Psoas muscle (tissue), 8 donors: ENCODE data around the gene TFE3. TPM values are rescaled to one million over a fixed set of nuclear protein-coding genes. Genes with fewer than 3 reads are reported as not detected.

Experiments
- ATAC-seq, 4 donors: fragments of 200-7000 bp; cut with Tn5 transposase; one replicate each; pipeline ENCODE4 v1.9.1; 2020; ENCODE audit warnings: moderate library complexity in 3 of 4, mild to moderate bottlenecking in 2 of 4
- DNase-seq, 2 donors: peaks; one replicate each; pipeline ENCODE4 v3.0.0-alpha.2; 2020
- H3K27ac ChIP-seq: fragments of 200-600 bp; one replicate; pipeline ENCODE4 v1.8.0; 2022
- H3K27me3 ChIP-seq, 3 donors: fragments of 200-600 bp in 1 of 3; one replicate each; pipeline versions ENCODE4 v1.6.1 to v1.8.0; 2013 to 2022; ENCODE audit warnings: low read length in 2 of 3, mild to moderate bottlenecking in 2 of 3, moderate library complexity in 1 of 3; ENCODE audit not compliant: insufficient read depth in 3 of 3
- H3K36me3 ChIP-seq, 2 donors: fragments of 200-600 bp in 1 of 2; one replicate each; pipeline versions ENCODE4 v1.6.1 to v1.8.0; 2013 to 2022; ENCODE audit warnings: low read depth in 1 of 2, mild to moderate bottlenecking in 1 of 2, moderate library complexity in 1 of 2; ENCODE audit not compliant: insufficient read depth in 1 of 2
- H3K4me1 ChIP-seq: fragments of 200-600 bp; one replicate; pipeline ENCODE4 v1.8.0; 2022
- H3K4me3 ChIP-seq: fragments of 200-600 bp; one replicate; pipeline ENCODE4 v1.8.0; 2022; ENCODE audit warnings: mild to moderate bottlenecking
- H3K9me3 ChIP-seq: fragments of 200-600 bp; one replicate; pipeline ENCODE4 v1.8.0; 2022
- CTCF ChIP-seq: fragments of 200-600 bp; IDR thresholded peaks from one replicate; pipeline ENCODE4 v1.8.0; 2022; ENCODE audit warnings: antibody characterized with exemption
- WGBS, 3 donors: extraction: QIAGEN DNeasy Blood & Tissue Kit; methylation state at CpG; one replicate each; pipeline versions ENCODE4 v1.1.6 to v1.1.7; 2013; 5-methylcytosine and 5-hydroxymethylcytosine counted together
- intact Hi-C, 2 donors: fragments of 100-400 bp; cut with DNase I; formaldehyde crosslinking; loops; one replicate each; pipeline versions ENCODE4 v1.11.0 to v1.14.2; 2022
- polyA plus RNA-seq, 3 donors: library from polyadenylated mRNA; stranded (reverse); fragments of 200-250 nt; gene quantifications; one replicate each; pipeline ENCODE4 v1.2.3, GENCODE V29; 2013
- total RNA-seq, 4 donors: library from RNA; stranded (reverse); fragmentation: NEBNext Ultra II Directional in 2 of 4; extraction: Animal tissue kit (Norgen Biotek cat#: 25700) in 2 of 4; gene quantifications; one replicate each; pipeline versions ENCODE4 v1.2.1 to v1.2.4, GENCODE V29; 2021 to 2023
- donor health status: healthy with polysubstance abuse.
- donor health status: DM: no; HTN: no; CAD: no; lungs with moderate emphysema.
- donor health status: Bipolar disorder and iron deficiency.
- donor health status: healthy.
- donor health status: DM: yes; HTN: yes; CAD: no.
- donor health status: DM: no; HTN: no; CAD: no.
- donor health status: DM: no; HTN: no; CAD: no.
- donor health status: DM: yes; HTN: yes; CAD: no.

TFE3 gene
- total and polyA plus RNA-seq, 7 donors: 16.9 to 55.2 (median 30.7) TPM

DNA sequence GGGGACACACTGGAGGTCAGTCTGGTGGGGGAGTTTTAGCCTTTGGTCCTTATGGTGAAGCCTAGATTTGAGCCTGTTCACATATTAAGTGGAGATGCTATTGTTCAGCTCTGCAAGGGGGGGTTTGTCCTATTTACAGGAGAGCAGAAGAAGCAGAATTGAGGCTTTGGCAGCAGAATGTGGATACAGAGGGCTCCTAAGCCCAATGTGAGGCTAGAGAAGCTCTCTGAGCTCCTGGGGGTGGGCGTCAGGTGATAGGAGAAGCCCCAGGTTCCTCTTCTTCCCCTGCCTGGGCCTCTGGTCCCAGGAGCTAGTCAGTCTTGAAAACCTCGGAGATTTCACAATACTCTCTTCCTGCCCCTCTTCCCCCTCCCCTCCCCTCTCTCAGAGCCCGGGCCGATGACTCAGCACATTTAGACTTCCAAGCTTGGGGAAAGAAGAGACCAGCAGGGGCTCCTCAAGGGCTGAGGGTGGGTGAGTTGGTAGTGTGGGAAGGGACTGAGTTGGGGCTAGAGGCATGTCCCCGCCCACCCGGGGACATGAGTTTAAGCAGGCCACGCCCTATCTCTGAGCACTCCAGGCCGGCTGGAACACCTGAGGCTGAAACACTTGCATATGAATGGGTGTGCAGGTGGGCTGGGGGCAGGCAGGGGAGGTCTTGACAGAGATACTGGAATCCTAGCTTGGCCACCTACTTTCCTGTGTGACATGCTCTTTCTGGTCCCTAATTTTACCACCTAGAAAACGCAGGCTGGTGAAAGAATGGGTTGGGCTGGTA is 3.4 kb downstream of the TFE3 start:
- peak; percentile 25 to 50 (median 34) for ATAC-seq
- peak overlapping the region; percentile 85 for H3K4me3 ChIP-seq
- peak; percentile 67 to 81 for DNase-seq
- no peaks in the 10 kb centered on the region for H3K27me3 ChIP-seq
- H3K27ac ChIP-seq: peak overlapping the region; percentile 96
- intact Hi-C loops: loop anchor here (5.0 to 10.0 kb wide), 2 partner anchors 37 to 65 kb away; partner anchors contain the start of genes GRIPAP1 (in 2 of the 2) and KCND1 (in 1 of the 2)
- 13 to 35% (median 34%) methylated on average over 4 to 9 of the region's 9 CpGs for WGBS, 3 donors
- no peaks in the 10 kb centered on the region for H3K9me3 ChIP-seq
- peaks cover 6 to 42% of the 10 kb centered on the region in 2 donors for H3K36me3 ChIP-seq
- no peak for TF ChIP-seq CTCF
- peaks cover 2% of the 10 kb centered on the region for H3K4me1 ChIP-seq

DNA sequence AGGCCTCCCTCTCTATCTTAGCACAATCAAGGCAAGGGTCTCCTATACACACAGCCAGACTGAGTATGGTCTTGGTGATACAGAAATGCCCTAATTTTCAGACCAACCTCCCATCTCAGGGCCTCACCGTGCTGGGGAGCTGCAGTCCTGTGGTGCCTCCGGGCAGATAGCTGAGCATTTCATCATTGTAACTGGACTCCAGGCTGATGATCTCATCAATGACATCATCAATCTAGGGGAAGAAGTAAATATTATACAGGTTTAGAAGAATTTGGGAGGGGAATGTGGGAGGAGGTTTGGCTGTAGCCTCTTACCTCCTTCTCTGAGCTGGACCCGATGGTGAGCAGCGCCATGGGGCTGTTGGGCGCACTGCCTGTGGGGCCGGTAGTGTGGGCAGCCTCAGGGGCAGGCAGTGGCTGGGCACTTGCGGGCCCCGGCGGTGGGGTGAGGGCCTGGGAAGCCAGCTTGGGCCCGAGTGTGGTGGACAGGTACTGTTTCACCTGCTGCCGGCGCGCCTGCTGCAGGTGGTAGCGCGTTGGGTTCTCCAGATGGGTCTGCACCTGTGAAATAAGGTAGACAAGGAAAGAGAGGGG is 5.2 kb downstream of the TFE3 start:
- TF ChIP-seq CTCF: no peak
- intact Hi-C loops: loop anchor here in 1 of 2 donors (5.0 kb wide), 1 partner anchor 36 kb away; the partner anchor contains the start of gene GRIPAP1
- Histone ChIP-seq H3K27ac (peak overlapping the region; percentile 16), H3K4me3 (no peak overlapping the region), H3K9me3 (no peaks in the 10 kb centered on the region), H3K27me3 (no peaks in the 10 kb centered on the region), H3K4me1 (peaks cover 2% of the 10 kb centered on the region), H3K36me3 (peaks cover 6 to 60% of the 10 kb centered on the region in 2 donors)
- ATAC-seq (no peak), DNase-seq (no peak)
- WGBS, 3 donors: 91 to 94% (median 92%) methylated on average over 14 to 15 of the region's 15 CpGs

GRCh38 chrX:49030283-49030682 is 12.9 kb downstream of the TFE3 start:
- ATAC-seq (peak in 1 of 4 donors; percentile 20), DNase-seq (no peak)

DNA sequence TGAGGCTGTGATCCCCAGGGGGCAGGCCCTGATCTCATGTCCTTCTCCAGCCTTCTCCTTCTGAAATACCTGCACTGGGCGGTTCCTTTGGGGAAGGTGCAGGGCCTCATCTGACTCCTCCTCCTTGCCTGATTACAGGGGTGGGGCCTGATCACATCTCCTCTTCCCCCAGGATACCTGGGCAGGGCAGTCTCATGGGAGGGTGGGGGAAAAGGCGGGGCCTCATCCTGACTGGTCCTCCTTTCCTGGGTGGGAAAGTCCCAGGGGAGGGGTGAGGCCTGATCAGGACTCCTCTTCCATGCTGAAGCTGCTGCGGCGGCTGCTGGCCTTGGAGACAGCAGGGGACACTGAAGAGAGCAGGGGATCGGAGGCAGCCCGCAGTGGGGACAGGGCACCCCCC is 13.3 kb downstream of the TFE3 start:
- no peaks in the 10 kb centered on the region for H3K27me3 ChIP-seq
- TF ChIP-seq CTCF: no peak
- no peak overlapping the region for H3K27ac ChIP-seq
- H3K36me3 ChIP-seq: peaks cover 0 to 59% of the 10 kb centered on the region in 2 donors
- H3K9me3 ChIP-seq: no peaks in the 10 kb centered on the region
- intact Hi-C loops: no loop called here
- WGBS, 3 donors: 88 to 100% (median 94%) methylated on average over 2 to 6 of the region's 6 CpGs
- H3K4me3 ChIP-seq: no peak overlapping the region
- DNase-seq (peak in 1 of 2 donors; percentile 49), ATAC-seq (peak in 2 of 4 donors; percentile 13 to 18)
- H3K4me1 ChIP-seq: no peaks in the 10 kb centered on the region

More at GRCh38 chrX:49030283-49030682, 12.9 kb downstream of the TFE3 start:
- no peaks in the 10 kb centered on the region for H3K27me3 ChIP-seq
- H3K36me3 ChIP-seq: peaks cover 0 to 58% of the 10 kb centered on the region in 2 donors
- no peaks in the 10 kb centered on the region for H3K9me3 ChIP-seq
- intact Hi-C loops: no loop called here
- H3K4me1 ChIP-seq: no peaks in the 10 kb centered on the region
- no peak overlapping the region for H3K4me3 ChIP-seq
- no peak overlapping the region for H3K27ac ChIP-seq
- 71 to 82% (median 72%) methylated on average over 6 of the region's 6 CpGs for WGBS, 3 donors
- TF ChIP-seq CTCF: no peak
